K562 (cell line): ENCODE measurements around the gene ZNF804A. TPM values are rescaled to one million over a fixed set of nuclear protein-coding genes. Genes with fewer than 3 reads are reported as not detected.

ENCODE experiments used
- SRSF9 ChIP-seq: fragments of 200-400 bp; formaldehyde crosslinking; IDR thresholded peaks from 2 replicates; pipeline ENCODE4 v1.6.1; 2017; ENCODE audit warnings: low read depth, low read length, borderline replicate concordance
- TFAM ChIP-seq: fragments of 250-450 bp; sonication (Bioruptor Pico); conservative IDR thresholded peaks from 2 replicates; pipeline ENCODE4 v1.5.0; 2021; ENCODE audit warnings: mild to moderate bottlenecking, moderate library complexity
- polyA plus RNA-seq, 8 experiments: library from polyadenylated mRNA; depleted of rRNA in 4 of 8; stranded (reverse) in 5 of 8; unstranded in 3 of 8; fragments of >200 nt; fragmentation: Nextera tagmentation in 2 of 8; fragmentation: Illumina TruSeq in 1 of 8; extraction: Ambion mirVana in 2 of 8; extraction: Trizol in 1 of 8; gene quantifications; 2 replicates each; pipeline versions ENCODE4 v1.2.1 to v1.2.3, GENCODE V29; 2011 to 2014; ENCODE audit warnings: inconsistent platforms in 1 of 8, missing spikeins in 1 of 8
- total RNA-seq, 7 experiments: library from RNA; depleted of rRNA in 6 of 7; stranded (reverse); fragments of >200 nt in 6 of 7; fragmentation: Illumina TruSeq in 2 of 7; extraction: Trizol in 2 of 7; gene quantifications; 2 replicates each; pipeline versions ENCODE4 v1.2.1 to v1.2.3, GENCODE V29; 2011 to 2021; ENCODE audit warnings: low replicate concordance in 1 of 7
- TF ChIP-seq, protein P1 (sequence below): sonication (generic); formaldehyde crosslinking; IDR thresholded peaks from 2 replicates; pipeline ENCODE4 v1.8.0; 2023; ENCODE audit warnings: mild to moderate bottlenecking, missing genetic modification reagents
- TF ChIP-seq, protein P2 (sequence below): fragments of 450-650 bp; IDR thresholded peaks from 2 replicates; pipeline ENCODE4 v1.6.1; 2017; ENCODE audit warnings: antibody characterized with exemption, mild to moderate bottlenecking
- TF ChIP-seq, protein P3 (sequence below): fragments of 450-650 bp; IDR thresholded peaks from 2 replicates; pipeline ENCODE4 v1.6.1; 2016

Gene ZNF804A
- total and polyA plus RNA-seq, 9 of the 15 experiments (the other 6 are each of a cell fraction or from before 2014, with no cell fraction given), result 0.01 to 1.2 (median 0.73) TPM

DNA sequence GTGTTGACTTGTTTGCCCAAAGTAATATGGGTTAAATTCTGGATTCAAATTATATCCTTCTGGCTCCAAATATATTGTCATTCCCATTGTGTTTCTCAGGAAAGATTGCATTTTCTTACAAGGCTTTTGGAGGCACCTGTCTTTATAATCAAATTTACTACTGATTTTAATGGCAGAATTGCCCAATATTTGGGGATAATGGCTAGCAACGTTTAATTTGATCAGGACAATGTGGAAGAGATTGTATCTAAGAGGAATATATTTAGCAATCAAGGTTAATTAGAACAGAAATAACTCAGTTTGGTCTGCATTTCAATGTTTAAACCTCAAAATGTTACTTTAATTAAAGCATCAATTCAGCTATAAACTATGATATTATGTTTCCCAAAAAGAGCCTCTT lies 41.7 kb upstream of the ZNF804A start (continued):
- TF ChIP-seq, protein P1, sequence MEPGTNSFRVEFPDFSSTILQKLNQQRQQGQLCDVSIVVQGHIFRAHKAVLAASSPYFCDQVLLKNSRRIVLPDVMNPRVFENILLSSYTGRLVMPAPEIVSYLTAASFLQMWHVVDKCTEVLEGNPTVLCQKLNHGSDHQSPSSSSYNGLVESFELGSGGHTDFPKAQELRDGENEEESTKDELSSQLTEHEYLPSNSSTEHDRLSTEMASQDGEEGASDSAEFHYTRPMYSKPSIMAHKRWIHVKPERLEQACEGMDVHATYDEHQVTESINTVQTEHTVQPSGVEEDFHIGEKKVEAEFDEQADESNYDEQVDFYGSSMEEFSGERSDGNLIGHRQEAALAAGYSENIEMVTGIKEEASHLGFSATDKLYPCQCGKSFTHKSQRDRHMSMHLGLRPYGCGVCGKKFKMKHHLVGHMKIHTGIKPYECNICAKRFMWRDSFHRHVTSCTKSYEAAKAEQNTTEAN (CRISPR knock-in tag), result no peak
- TF ChIP-seq, protein P2, sequence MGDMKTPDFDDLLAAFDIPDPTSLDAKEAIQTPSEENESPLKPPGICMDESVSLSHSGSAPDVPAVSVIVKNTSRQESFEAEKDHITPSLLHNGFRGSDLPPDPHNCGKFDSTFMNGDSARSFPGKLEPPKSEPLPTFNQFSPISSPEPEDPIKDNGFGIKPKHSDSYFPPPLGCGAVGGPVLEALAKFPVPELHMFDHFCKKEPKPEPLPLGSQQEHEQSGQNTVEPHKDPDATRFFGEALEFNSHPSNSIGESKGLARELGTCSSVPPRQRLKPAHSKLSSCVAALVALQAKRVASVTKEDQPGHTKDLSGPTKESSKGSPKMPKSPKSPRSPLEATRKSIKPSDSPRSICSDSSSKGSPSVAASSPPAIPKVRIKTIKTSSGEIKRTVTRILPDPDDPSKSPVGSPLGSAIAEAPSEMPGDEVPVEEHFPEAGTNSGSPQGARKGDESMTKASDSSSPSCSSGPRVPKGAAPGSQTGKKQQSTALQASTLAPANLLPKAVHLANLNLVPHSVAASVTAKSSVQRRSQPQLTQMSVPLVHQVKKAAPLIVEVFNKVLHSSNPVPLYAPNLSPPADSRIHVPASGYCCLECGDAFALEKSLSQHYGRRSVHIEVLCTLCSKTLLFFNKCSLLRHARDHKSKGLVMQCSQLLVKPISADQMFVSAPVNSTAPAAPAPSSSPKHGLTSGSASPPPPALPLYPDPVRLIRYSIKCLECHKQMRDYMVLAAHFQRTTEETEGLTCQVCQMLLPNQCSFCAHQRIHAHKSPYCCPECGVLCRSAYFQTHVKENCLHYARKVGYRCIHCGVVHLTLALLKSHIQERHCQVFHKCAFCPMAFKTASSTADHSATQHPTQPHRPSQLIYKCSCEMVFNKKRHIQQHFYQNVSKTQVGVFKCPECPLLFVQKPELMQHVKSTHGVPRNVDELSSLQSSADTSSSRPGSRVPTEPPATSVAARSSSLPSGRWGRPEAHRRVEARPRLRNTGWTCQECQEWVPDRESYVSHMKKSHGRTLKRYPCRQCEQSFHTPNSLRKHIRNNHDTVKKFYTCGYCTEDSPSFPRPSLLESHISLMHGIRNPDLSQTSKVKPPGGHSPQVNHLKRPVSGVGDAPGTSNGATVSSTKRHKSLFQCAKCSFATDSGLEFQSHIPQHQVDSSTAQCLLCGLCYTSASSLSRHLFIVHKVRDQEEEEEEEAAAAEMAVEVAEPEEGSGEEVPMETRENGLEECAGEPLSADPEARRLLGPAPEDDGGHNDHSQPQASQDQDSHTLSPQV, result no peak
- no peak for TF ChIP-seq TFAM (CRISPR knock-in tag)
- no peak for TF ChIP-seq SRSF9
- TF ChIP-seq, protein P3, sequence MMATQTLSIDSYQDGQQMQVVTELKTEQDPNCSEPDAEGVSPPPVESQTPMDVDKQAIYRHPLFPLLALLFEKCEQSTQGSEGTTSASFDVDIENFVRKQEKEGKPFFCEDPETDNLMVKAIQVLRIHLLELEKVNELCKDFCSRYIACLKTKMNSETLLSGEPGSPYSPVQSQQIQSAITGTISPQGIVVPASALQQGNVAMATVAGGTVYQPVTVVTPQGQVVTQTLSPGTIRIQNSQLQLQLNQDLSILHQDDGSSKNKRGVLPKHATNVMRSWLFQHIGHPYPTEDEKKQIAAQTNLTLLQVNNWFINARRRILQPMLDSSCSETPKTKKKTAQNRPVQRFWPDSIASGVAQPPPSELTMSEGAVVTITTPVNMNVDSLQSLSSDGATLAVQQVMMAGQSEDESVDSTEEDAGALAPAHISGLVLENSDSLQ, result no peak
